ENCODE data around the gene TPI1.

TPI1 gene

DNA sequence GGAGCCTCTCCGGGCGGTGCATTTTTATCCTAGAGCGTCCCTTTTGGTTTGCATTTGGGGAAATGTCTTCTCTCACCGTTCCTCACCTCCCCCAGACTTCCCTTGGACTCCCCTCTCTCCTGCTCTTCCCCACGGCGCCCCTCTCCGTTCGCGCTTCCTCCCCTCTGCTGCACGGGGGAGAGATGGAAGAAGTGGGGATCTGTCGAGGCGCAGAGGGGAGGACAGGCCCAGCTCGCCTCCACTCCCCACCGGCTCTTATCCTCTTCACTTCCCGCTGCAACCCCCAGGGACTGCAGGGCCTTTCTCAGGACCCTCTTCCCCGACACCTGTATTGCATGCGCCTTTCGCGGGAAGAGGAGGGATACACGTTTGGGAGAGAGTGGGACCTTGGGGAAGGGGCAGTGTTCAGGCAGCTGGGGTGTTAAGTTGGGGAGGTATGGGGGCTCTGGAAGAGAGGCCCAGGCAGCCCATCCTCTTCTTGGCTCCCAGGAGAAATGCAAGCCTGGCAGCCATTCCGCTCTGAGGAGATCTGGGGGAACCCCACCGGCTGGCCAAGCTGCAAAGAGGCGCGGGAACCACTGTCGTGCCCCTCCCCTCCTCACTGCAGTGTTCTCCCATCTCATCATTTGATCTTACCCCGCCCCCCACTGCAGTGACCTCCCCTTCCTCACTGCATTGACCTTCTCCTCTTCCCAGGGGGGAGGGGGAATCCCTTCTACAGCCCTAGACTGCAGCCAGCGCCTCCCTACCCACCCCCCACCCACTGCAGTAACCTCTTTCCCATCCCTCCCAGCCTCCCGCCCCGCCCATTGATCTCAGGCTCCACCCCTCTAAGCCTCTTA is 47.8 kb downstream of the TPI1 start:
- Histone ChIP-seq H3K36me3 (ENCODE audit: insufficient read depth, low read length) (no peaks in the 10 kb centered on the region), H3K27ac (ENCODE audit: low read depth, low read length, poor library complexity, severe bottlenecking) (no peak overlapping the region), H3K4me1 (ENCODE audit: insufficient read depth, low read length, severe bottlenecking) (peaks cover 14% of the 10 kb centered on the region)

DNA sequence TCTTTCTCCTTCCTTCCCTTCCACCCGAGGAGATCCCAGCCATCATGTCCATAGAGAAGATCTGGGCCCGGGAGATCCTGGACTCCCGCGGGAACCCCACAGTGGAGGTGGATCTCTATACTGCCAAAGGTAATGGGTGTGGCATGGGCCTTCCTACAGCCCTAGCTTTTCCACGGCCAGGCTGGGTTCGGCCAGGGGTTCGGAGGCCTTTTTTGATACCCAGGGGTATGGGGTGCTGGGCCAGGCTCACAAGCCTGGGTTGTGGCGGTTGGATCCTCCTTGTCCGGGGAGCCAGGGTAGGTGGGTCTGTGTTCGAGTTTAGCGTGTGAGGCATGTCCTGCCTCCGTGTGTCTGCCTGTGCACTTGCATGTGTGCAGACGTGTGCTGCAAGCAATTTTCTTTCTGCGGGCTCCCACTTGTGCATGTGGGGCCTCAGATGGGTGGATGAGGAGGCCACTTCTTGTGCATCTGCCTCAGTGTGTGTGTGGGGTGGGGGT is 48.5 kb downstream of the TPI1 start:
- H3K4me3 ChIP-seq (ENCODE audit: low read depth, low read length, poor library complexity, severe bottlenecking): no peak overlapping the region

More for the DNA sequence above, 47.8 kb downstream of the TPI1 start:
- Histone ChIP-seq H3K9ac (ENCODE audit: low read length) (no peak overlapping the region; the same call in 1 of the 2 replicates), H3K79me2 (ENCODE audit: insufficient read depth, low read length) (no peaks in the 10 kb centered on the region), H3K9me2 (ENCODE audit: low read depth, low read length) (no peaks in the 10 kb centered on the region), H4K20me1 (ENCODE audit: insufficient read depth, low read length) (no peaks in the 10 kb centered on the region), H3F3A (ENCODE audit: insufficient read depth, low read length) (no peaks in the 10 kb centered on the region), H3K4me2 (ENCODE audit: low read length) (peak overlapping the region; percentile 51), H2AFZ (ENCODE audit: low read length) (no peak overlapping the region), H3K27me3 (ENCODE audit: insufficient read depth, low read length) (peaks cover 10% of the 10 kb centered on the region; the same call in 1 of the 2 replicates), H3K9me3 (ENCODE audit: low read length) (no peaks in the 10 kb centered on the region), H3K4me3 (ENCODE audit: low read depth, low read length, poor library complexity, severe bottlenecking) (peak overlapping the region; percentile 45)
- TF ChIP-seq, protein P1, sequence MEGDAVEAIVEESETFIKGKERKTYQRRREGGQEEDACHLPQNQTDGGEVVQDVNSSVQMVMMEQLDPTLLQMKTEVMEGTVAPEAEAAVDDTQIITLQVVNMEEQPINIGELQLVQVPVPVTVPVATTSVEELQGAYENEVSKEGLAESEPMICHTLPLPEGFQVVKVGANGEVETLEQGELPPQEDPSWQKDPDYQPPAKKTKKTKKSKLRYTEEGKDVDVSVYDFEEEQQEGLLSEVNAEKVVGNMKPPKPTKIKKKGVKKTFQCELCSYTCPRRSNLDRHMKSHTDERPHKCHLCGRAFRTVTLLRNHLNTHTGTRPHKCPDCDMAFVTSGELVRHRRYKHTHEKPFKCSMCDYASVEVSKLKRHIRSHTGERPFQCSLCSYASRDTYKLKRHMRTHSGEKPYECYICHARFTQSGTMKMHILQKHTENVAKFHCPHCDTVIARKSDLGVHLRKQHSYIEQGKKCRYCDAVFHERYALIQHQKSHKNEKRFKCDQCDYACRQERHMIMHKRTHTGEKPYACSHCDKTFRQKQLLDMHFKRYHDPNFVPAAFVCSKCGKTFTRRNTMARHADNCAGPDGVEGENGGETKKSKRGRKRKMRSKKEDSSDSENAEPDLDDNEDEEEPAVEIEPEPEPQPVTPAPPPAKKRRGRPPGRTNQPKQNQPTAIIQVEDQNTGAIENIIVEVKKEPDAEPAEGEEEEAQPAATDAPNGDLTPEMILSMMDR (IDR thresholded peaks at IDR 0.05; ENCODE audit: low read length): no peak
- TF ChIP-seq EZH2 (IDR thresholded peaks at IDR 0.05; ENCODE audit: borderline replicate concordance, low read length): no peak

DNA sequence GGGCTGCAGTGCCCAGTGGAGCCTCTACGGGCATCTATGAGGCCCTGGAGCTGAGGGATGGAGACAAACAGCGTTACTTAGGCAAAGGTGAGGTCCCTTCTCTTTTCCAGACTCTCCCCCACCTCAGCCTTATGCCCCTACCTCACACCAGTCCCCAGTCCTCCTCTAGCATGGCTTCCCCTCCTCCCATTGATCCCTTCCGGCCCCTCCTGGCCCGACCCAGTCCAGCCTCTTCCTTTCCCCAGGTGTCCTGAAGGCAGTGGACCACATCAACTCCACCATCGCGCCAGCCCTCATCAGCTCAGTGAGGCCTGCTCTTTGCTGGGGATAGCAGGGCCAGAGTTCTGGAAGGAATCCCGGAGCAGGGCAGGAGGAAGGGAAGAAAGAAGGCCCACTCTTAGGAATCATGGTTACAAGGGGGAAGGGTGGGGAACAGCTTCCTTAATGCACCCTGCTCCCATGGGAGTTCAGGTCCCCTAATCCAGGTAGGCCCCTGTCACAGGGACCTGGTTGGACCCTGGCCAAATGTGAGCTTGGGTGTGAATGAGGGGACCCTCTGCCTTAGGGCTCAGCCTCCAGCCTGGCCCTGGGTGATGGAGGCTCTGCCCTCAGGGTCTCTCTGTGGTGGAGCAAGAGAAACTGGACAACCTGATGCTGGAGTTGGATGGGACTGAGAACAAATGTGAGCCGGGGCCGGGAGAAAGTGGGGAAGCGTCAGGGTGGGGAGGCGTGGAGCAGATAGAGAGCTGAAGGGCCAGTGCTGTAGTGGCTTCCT is 49.3 kb downstream of the TPI1 start:
- no peaks in the 10 kb centered on the region for H3K79me2 ChIP-seq (ENCODE audit: insufficient read depth, low read length)
- H3F3A ChIP-seq (ENCODE audit: insufficient read depth, low read length): no peaks in the 10 kb centered on the region
- no peak overlapping the region for H2AFZ ChIP-seq (ENCODE audit: low read length)
- no peak overlapping the region for H3K27ac ChIP-seq (ENCODE audit: low read depth, low read length, poor library complexity, severe bottlenecking)
- H4K20me1 ChIP-seq (ENCODE audit: insufficient read depth, low read length): no peaks in the 10 kb centered on the region
- no peaks in the 10 kb centered on the region for H3K36me3 ChIP-seq (ENCODE audit: insufficient read depth, low read length)
- no peak overlapping the region for H3K9ac ChIP-seq (ENCODE audit: low read length)
- H3K4me1 ChIP-seq (ENCODE audit: insufficient read depth, low read length, severe bottlenecking): peaks cover 14% of the 10 kb centered on the region
- H3K4me3 ChIP-seq (ENCODE audit: low read depth, low read length, poor library complexity, severe bottlenecking): no peak overlapping the region
- H3K9me2 ChIP-seq (ENCODE audit: low read depth, low read length): no peaks in the 10 kb centered on the region
- TF ChIP-seq, protein P1 (IDR thresholded peaks at IDR 0.05; ENCODE audit: low read length): no peak
- TF ChIP-seq EZH2 (IDR thresholded peaks at IDR 0.05; ENCODE audit: borderline replicate concordance, low read length): no peak
- peaks cover 10% of the 10 kb centered on the region; the same call in 1 of the 2 replicates for H3K27me3 ChIP-seq (ENCODE audit: insufficient read depth, low read length)
- no peaks in the 10 kb centered on the region for H3K9me3 ChIP-seq (ENCODE audit: low read length)
- H3K4me2 ChIP-seq (ENCODE audit: low read length): no peak overlapping the region

More for the DNA sequence above, 48.5 kb downstream of the TPI1 start:
- TF ChIP-seq, protein P1 (IDR thresholded peaks at IDR 0.05; ENCODE audit: low read length): no peak
- no peak for TF ChIP-seq EZH2 (IDR thresholded peaks at IDR 0.05; ENCODE audit: borderline replicate concordance, low read length)
- Histone ChIP-seq H3K79me2 (ENCODE audit: insufficient read depth, low read length) (no peaks in the 10 kb centered on the region), H3K4me1 (ENCODE audit: insufficient read depth, low read length, severe bottlenecking) (peaks cover 14% of the 10 kb centered on the region), H3K9me2 (ENCODE audit: low read depth, low read length) (no peaks in the 10 kb centered on the region), H3K9me3 (ENCODE audit: low read length) (no peaks in the 10 kb centered on the region), H3K27ac (ENCODE audit: low read depth, low read length, poor library complexity, severe bottlenecking) (no peak overlapping the region), H4K20me1 (ENCODE audit: insufficient read depth, low read length) (no peaks in the 10 kb centered on the region), H3K36me3 (ENCODE audit: insufficient read depth, low read length) (no peaks in the 10 kb centered on the region), H3K27me3 (ENCODE audit: insufficient read depth, low read length) (peaks cover 10% of the 10 kb centered on the region; the same call in 1 of the 2 replicates), H3K4me2 (ENCODE audit: low read length) (no peak overlapping the region), H2AFZ (ENCODE audit: low read length) (no peak overlapping the region), H3F3A (ENCODE audit: insufficient read depth, low read length) (no peaks in the 10 kb centered on the region), H3K9ac (ENCODE audit: low read length) (no peak overlapping the region)

Data from OCI-LY1 (cell line).